GM19351 (cell line): ENCODE results near the gene SYNPR.
A peak's percentile ranks its signal among the peaks of the same experiment; 100 is the strongest.
"Not testable (repeated sequence)": the region's sequence is repeated elsewhere in the genome, so short reads cannot be mapped to it uniquely, and the experiment has no call there.

Experiments used
- ATAC-seq: cut with Tn5 transposase; IDR thresholded peaks from one replicate; pipeline ENCODE4 v1.9.1; 2021; ENCODE audit warnings: mild to moderate bottlenecking, moderate library complexity; ENCODE audit not compliant: unreplicated experiment

The SYNPR gene

DNA sequence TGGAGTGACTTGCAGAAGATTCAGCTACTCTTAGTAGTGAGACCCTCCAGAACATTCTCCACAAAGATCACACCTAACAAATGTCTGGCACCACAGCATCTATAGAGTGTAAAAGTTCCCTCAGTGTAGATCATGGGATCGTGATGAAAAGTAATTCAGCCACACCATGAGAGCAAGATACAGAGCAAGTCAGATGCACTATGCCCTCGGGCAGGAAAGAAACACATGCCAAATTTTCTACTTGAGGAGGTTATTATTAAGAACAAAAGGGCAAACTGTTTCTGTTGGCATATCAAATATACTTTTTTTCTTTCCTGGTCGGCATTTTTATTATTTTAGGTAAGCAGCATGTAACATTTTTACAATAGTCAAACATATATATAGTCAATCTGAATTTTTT, 329.6 kb downstream of the SYNPR start:
- ATAC-seq: no peak

DNA sequence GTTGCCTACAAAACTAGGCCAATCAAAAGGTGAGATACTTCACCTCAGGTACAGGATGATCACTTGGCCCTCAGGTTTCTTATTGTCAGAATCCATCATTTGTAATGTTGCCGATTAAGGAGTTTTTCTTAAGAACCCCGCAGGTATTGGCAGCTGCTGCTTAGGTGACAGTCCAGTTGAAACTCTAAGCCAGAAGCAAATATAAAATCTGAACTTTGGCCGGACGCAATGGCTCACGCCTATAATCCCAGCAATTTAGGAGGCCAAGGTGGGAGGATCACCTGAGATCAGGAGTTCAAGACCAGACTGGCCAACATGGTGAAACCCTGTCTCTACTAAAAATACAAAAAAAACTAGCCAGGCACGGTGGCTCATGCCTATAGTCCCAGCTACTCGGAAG, 331.3 kb downstream of the SYNPR start:
- ATAC-seq: no peak

DNA sequence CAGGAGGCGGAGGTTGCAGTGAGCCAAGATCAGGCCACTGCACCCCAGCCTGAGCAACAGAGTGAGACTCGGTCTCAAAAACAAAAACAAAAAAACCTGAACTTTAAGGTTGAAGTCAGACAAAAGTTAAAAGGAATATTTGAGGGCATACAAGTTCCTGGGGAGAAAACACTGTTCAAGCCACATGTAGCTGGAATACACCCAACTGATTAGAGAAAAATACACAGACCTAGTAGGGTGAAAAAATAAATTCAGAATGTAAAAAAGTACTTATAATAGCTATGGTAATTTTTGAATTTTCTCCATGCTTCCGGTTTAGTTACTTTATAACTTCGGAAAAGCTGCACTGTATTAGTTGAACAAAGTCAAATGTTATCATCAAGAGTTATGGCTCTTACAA, 331.7 kb downstream of the SYNPR start:
- ATAC-seq: no peak

DNA sequence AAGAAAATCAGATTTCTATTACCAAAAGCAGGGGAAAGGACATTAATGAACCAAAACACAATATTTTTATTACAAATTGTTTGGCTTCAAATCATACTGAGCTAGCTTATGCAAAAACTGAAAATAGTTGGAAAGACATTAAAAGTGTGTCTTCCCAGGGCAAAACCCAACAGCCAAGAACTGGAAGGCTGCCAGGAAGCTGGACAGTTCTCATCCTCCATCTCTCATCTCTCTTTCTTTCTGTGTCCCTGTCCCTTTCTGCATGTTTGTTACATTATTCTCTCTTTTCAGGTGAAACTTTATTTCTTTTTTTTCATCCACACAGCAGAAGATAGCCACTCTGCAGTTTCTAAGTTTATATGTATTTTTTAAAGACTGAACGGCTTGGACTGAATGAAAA, 333.3 kb downstream of the SYNPR start:
- no peak for ATAC-seq

DNA sequence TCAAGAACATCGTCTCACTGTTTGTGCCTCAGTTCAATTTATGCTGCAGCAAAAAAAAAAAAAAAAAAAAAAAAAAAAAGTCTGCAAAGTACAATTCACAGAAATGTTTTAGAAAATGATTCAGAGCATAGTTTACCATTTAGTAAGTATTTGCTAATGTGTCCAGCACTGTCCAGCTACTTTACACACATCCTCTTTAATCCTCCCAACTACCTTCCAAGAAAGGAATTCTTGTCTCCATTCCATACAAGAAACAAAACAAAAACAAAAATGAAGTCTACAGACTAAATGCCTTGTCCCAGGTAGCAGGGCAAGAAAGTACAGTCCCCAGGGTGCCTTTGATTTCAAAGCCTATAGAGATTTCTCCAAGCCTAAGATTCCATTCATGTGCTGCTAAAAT, 335.5 kb downstream of the SYNPR start:
- no peak for ATAC-seq

DNA sequence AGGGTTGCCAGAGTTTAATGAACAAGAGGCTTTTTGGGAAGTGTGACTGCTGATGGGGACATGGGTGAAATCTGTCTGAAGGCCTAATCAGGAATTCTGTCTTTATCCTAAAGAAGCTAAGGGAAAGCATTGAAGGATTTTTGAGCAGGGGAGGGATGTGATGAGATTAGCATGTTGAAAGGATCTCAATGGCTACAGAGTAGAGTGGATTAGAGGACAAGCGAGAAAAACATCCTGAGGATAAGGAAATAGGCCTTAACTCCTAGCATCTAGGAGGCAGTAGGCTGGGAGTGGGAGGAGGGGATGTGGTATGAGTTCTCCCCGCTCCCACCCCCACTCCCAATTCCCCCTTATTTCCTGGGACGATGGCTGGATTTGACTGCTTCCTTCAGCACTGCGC, 339.3 kb downstream of the SYNPR start:
- no peak for ATAC-seq

DNA sequence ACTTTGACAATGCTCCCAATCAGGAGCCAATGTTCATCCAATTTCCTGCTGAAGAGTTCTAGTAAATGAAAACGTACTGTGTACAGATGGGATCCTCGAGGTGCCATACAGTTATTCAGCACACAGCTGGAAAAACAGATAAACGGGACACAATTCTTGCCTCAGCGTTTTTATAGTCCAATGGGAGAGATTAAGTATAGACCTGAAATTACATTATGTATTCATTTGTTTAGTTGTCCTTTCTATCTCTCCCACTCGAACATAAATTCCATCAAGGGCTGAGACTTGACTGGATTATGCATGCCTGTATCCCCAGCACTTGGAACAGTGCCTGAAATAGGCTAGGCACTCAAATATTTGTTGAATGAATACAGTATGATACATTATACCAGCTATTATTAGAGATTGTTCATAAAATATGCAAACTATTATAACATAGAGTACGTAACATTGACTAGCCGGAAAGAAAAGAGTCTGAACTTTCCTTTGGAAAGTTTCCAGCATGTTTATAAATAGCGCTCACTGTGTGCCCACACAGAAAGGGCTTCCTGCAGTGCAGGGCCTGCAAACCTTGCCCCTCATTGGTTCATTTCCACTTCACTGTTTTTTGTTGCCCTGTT, 346.9 kb downstream of the SYNPR start:
- ATAC-seq: no peak

DNA sequence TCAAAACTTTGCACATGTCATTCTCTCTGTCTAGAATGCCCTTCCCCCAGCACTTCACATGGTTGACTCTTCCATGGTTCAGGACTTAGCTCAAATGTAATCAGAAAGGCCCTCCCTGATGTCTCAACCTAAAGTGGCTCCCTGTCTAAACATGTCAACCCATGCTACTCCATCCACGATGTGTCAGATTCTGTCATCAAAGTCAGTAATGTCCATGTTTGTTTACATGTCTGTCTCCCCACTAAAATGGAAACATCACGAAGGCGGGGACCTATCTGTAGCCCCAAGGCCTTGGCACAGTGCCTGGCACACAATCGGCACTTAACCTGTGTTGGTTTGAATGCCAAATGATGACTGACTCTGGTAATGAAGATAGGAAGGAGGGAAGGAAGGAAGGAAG, 353.6 kb downstream of the SYNPR start:
- no peak for ATAC-seq

DNA sequence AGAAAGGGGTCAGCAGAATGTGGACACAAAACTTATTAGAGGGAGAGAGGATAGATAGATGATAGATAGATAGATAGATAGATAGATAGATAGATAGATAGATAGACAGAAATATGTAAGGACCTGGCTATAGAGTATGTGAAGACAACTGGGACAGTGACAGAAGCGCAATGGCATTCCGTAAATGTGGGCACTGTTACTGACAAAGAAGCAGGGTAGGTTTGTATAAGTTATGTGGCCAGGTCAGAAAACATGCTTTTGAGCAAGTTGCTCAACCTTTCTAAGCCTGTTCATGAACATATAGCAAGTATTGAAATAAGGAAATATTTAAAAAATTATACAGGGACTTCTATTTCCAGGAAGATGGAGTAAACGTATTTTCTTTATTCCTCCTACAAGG, 357.1 kb downstream of the SYNPR start:
- ATAC-seq: no peak

DNA sequence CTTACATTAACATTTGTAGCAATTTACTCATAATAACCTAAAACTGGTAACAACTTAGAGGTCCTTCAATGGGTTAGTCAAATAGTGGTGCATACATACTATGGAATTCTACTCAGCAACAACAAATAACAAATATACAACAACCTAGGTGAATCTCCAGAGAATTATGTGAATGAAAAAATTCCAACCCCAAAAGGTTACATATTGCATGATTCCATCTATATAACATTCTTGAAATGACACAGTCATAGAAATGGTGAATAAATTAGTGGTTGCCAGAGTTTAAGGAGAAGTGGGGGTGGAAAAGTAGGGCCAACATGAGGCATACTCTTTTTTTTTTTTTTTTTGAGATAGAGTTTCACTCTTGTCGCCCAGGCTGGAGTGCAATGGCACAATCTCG, 361.7 kb downstream of the SYNPR start:
- ATAC-seq: no peak

DNA sequence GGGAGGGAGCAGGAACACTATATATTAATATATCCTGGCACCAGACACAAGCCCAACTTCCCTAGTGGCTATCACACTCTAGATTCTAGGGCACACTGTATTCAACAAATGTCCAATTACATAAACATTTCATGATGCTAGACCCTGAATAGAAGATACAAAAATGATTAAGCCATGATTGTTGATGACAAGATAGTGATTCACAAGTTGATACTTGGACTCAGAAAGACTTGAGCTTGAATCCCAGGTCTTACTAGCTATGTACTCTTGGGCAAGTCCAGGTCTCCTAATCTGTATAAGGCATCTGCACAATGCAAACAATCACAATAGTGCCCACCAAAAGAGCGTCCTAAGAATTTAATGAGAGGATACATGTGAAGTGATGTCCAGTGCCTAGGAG, 364.4 kb downstream of the SYNPR start:
- no peak for ATAC-seq

DNA sequence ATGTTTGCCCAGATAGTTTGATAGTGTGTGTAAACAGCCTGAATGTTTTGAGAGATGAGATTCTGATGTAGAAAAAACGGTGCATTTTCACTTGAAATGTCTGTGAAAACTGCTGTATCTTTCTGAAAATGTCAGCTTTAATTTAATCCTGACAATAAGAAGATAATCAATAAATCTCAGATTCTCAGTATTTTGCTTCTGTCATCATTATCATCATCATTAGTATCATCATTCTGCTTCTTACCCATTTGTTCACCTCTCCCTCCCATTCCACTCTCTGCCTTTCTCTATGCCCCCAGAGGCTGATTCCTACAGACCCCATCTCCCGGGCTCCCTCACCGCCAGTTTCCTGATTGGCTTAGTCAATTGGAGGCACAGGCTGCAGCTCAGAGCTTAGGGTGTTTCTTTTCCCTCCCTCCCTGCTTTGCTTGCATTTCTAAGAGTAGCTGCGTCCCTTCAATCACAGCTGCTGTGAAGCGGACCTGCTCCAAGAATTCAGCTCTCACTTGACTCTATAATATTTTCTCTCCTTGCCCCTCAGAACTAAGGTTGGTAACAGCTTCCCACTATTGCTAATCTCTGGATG, 366.2 kb downstream of the SYNPR start:
- no peak for ATAC-seq

DNA sequence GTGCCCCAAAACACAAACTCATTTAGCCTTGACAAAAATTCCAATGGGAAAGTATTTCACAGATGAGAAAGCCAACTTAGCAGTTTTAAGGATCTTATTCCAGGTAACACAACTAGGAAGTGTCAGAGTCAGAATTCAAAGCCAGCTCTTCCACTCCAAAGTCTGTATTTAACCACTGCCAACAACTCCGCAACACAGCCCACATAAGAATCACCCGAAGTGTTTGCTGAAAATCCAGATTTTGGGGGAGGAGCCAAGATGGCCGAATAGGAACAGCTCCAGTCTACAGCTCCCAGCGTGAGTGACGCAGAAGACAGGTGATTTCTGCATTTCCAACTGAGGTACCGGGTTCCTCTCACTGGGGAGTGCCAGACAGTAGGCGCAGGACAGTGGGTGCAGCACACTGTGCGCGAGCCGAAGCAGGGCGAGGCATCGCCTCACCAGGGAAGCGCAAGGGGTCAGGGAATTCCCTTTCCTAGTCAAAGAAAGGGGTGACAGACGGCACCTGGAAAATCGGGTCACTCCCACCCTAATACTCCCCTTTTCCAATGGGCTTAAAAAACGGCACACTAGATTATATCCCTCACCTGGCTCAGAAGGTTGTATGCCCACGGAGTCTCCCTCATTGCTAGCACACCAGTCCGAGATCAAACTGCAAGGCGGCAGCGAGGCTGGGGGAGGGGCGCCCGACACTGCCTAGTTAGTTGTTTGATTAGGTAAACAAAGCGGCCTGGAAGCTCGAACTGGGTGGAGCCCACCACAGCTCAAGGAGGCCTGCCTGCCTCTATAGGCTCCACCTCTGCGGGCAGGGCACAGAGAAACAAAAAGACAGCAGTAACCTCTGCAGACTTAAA, 367.0 kb downstream of the SYNPR start:
- not testable (repeated sequence) for ATAC-seq

DNA sequence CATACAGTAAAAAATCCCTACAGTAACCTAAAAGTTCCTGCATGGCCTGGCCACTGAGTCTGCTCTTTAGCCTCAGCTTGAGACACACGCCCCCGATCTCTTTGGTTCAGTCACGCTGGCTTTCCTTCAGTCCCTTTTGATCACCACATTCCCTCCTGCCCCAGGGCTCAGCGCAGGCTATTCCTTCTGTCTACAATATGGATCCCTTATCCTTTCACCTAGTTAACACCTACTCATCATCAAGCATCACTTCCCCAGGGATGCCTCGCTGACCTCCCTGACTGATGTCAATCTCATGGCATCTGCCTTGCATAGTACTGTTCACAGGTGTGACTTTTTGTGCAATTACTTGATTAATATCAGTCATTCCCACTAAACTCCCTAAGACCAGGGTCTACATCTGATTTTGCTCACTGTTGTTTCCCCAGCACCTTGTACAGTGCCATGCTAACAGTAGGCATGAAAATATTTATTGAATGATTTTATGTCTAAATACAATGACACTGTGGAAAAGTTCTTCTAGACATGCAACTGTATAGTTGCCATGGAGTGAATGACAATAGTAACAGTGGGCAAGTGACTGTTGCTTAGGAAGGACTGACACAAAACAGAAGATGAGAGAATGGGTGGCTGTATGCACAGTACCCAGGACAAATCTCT, 374.1 kb downstream of the SYNPR start, which contains the start of gene SNTN:
Gene SNTN (plus strand): TSS at position 610 of the 660 bp plus-strand sequence. CDS start 13 bp downstream, at position 623.
- no peak for ATAC-seq

DNA sequence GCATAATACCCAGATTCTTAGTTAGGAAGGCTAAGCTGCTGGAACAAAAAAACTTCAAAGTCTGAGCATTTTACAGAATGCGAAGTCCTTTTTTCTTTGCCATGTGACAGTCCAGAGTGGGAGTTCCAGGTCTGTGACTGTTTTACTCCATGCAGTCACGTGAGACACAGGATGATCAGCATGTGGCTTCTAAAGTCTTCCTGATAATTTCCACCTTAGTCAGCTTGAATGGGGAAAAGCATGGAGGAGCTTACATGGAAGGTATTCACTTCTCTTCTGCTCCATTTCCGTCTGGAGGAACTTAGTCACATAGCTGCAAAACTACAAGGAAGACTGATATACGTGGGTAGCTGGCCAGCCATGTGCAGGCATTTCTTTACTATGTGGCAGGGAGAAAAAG, 376.1 kb downstream of the SYNPR start:
- no peak for ATAC-seq

DNA sequence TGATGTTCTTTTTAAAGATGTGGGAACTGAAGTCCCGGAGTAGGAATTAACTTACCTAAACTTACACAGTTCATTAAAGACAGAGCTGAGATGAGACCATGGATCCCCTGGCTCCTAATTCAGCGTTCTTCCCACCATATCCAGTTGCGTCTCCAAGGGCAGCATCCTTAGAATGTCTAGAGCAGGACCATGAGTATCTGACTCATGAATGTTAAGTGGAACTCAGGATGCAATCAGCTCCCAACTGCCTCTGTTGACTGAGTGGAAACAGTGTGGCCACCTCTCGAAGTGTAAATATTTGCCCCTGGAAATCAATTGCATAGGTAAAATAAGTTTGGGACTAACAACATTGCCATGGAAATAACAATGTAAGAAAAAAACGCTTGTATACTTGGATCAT, 376.8 kb downstream of the SYNPR start:
- ATAC-seq: no peak

DNA sequence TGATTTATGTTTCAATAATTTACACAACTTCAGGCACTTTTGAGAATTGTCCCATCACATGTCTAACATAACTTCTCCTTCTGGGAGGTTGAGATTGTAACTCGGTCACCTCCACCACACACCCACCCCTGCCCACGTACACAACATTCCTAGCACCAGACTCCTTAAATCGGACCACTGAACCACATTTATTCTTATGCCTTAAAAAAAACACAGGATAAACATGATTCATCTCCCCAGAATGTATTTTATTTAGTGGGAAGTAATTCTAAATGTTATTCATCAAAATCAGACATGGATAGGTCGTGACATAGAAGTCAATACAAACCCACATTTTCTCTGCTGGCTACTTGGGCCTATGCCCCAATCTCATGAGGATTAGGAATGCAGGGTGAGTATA, 377.4 kb downstream of the SYNPR start:
- no peak for ATAC-seq

DNA sequence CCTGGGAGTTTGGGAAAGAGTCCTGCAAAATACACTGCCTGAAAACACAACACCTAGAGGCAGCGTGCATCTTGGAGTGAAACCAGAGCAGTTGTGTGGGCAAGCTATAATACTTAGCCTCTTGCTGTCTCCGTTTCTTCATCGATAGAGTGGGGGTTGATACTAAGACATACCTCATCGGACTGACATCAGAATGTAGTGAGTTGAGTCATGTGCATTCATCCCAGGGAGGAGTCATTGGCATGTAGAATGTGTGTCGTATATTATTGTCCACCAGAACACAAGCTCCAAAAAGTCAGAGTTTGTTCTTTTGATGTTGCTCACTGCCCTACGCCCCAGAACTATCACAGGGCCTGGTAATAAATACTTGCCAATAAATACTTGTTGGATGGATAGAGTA, 378.7 kb downstream of the SYNPR start:
- ATAC-seq: no peak

DNA sequence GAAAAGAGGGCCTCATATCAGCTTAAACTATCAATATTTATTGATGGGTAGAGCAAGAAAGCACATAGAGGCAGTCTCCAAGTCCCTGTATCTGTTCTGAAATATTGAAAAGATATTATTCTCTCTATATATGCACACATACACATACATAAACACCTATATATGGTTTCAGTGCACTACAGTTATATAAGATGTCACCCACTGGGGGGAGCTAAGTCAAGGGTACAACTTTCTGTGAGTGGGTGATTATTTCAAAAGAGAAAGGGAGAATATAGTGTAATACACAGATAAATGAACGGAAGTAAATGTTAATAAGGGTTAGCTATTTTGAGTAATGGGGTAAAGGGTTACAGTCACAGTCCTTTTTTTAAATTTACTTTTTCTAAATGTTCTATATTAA, 383.1 kb downstream of the SYNPR start:
- peak; percentile 44 for ATAC-seq

DNA sequence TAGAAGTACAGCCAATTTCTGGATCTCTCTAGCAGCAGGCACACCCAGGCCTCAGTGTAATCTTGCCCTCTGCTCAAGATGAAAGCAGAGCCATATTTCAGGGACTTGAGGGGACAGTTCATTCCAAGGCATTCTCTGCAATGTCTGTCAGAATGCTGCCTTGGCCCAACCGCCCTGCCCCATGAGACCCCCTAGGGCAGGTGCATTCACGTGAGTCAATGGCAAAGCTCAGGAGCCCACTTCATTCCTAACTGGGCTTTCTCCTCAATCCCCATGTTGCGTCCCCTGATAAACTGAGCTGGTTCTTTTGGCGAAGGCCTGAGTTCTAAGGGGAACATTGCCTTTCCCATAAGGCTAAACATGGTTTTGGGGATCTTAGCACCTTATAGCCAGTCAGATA, 383.9 kb downstream of the SYNPR start:
- no peak for ATAC-seq

DNA sequence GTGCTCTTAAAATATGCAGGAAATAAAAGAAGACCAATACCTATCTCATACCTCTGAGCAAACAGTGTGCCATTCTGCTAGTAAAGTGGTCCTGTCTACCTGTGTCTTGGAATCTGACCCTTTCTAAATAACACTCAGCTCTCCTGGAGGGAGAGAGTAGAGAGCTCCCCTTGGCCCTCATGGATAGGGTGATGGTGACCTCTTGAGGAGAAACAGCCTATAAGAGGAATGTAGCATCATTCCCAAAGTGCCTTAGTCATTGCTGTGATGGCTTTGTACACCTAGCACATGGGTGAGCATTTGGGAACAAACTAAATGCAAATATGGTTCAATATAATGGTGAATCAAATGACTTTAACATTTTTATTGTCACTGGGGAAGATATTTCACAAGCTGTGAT, 384.4 kb downstream of the SYNPR start:
- ATAC-seq: no peak
